K562 (cell line): ENCODE measurements around the gene WEE1. TPM values are rescaled to one million over a fixed set of nuclear protein-coding genes. Genes with fewer than 3 reads are reported as not detected.
A peak's percentile ranks its signal among the peaks of the same experiment; 100 is the strongest.

ENCODE experiments used
- ATAC-seq: fragments of 200-7000 bp; cut with Tn5 transposase; 3 replicates; pipeline ENCODE4 v1.9.1; 2020; ENCODE audit warnings: moderate library complexity
- BruUV-seq: library from RNA; stranded (reverse); fragments of 400-500 nt; replicated peaks from 2 replicates; lab custom pipeline; 2021; lab: Mats Ljungman, UMichigan
- CTCF ChIA-PET: fragments of 300-600 bp; formaldehyde crosslinking; extraction: SDS; loops from one replicate; lab custom pipeline; 2021; ENCODE audit warnings: low intra/inter-chr PET ratio; lab: Yijun Ruan, JAX
- POLR2A ChIA-PET: fragments of 300-600, 350-650 bp; sonication (Branson Sonifier 250); formaldehyde crosslinking; extraction: SDS; loops from one replicate; lab custom pipeline; 2021; ENCODE audit warnings: antibody characterized with exemption, inconsistent platforms; lab: Yijun Ruan, JAX
- DNase-seq, 4 experiments: peaks; one replicate each; pipeline versions ENCODE4 v3.0.0 to v3.0.0-alpha.2; 2011 to 2018; ENCODE audit warnings: low spot score in 3 of 4, mixed read lengths in 3 of 4; ENCODE audit errors: extremely low read depth in 1 of 4
- FAIRE-seq: peaks from 2 replicates; lab custom pipeline; 2011; peaks lifted over from hg19 to GRCh38; lab: Jason Lieb, UNC
- H2AFZ ChIP-seq: 2 replicates; pipeline ENCODE4 v1.6.0; 2011; ENCODE audit warnings: low read depth, low read length, control low read depth, inconsistent platforms
- H3K27ac ChIP-seq: fragments of 200-600 bp; 3 replicates; pipeline ENCODE4 v1.8.0; 2011; ENCODE audit warnings: low read depth, mild to moderate bottlenecking, control low read depth, inconsistent platforms, low read length, moderate library complexity, mixed read lengths; ENCODE audit errors: extremely low read depth
- H3K27me3 ChIP-seq, 2 experiments: fragments of 300-600 bp in 1 of 2; 2 replicates in 1 of 2; 3 replicates in 1 of 2; pipeline versions ENCODE4 v1.6.0 to v1.8.0; 2011; ENCODE audit warnings: inconsistent platforms in 2 of 2, low read length in 2 of 2, mild to moderate bottlenecking in 1 of 2, mixed read lengths in 1 of 2, moderate library complexity in 1 of 2; ENCODE audit not compliant: control insufficient read depth in 2 of 2, insufficient read depth in 2 of 2
- H3K36me3 ChIP-seq: fragments of 300-600 bp; 3 replicates; pipeline ENCODE4 v1.8.0; 2011; ENCODE audit warnings: mild to moderate bottlenecking, low read length, inconsistent platforms; ENCODE audit not compliant: control insufficient read depth, insufficient read depth
- H3K4me1 ChIP-seq, 2 experiments: fragments of 200-600 bp in 1 of 2; replicated peaks in 1 of 2; 2 replicates in 1 of 2; 3 replicates in 1 of 2; pipeline versions ENCODE4 v1.5.1 to v1.8.0; 2011; ENCODE audit warnings: inconsistent platforms in 2 of 2, low read length in 2 of 2, mild to moderate bottlenecking in 1 of 2, mixed read lengths in 1 of 2, moderate library complexity in 1 of 2; ENCODE audit not compliant: control insufficient read depth in 2 of 2, insufficient read depth in 2 of 2
- H3K4me2 ChIP-seq: 2 replicates; pipeline ENCODE4 v1.6.1; 2011; ENCODE audit warnings: low read length, control low read depth, inconsistent platforms, mixed read lengths; ENCODE audit not compliant: insufficient read depth
- H3K4me3 ChIP-seq: fragments of 200-600 bp; sonication (generic), shearing (Covaris generic); 2 replicates; pipeline ENCODE4 v1.5.1; 2016; ENCODE audit warnings: control low read depth, inconsistent platforms
- H3K79me2 ChIP-seq: fragments of 200-600 bp; 3 replicates; pipeline ENCODE4 v1.8.0; 2011; ENCODE audit warnings: low read length, inconsistent platforms; ENCODE audit not compliant: control insufficient read depth, insufficient read depth
- H3K9ac ChIP-seq, 2 experiments: 2 replicates each; pipeline versions ENCODE4 v1.6.0 to v1.6.1; 2011; ENCODE audit warnings: low read depth in 2 of 2, low read length in 2 of 2, control low read depth in 1 of 2, inconsistent platforms in 1 of 2, mild to moderate bottlenecking in 1 of 2, mixed read lengths in 1 of 2; ENCODE audit not compliant: insufficient read depth in 1 of 2
- H3K9me1 ChIP-seq: one replicate; pipeline ENCODE4 v1.6.0; 2011; ENCODE audit warnings: inconsistent platforms, mild to moderate bottlenecking, low read length, moderate library complexity; ENCODE audit not compliant: control insufficient read depth, insufficient read depth
- H3K9me3 ChIP-seq: replicated peaks from 2 replicates; pipeline ENCODE4 v1.5.1; 2011; ENCODE audit warnings: low read depth, low read length, inconsistent platforms; ENCODE audit not compliant: control insufficient read depth, insufficient read depth
- H4K20me1 ChIP-seq: replicated peaks from 2 replicates; pipeline ENCODE4 v1.6.1; 2011; ENCODE audit warnings: low read length, inconsistent platforms, mixed read lengths; ENCODE audit not compliant: control insufficient read depth, insufficient read depth
- E2F3 ChIP-seq: fragments of 250-450 bp; sonication (Bioruptor Pico); IDR thresholded peaks from 2 replicates; pipeline ENCODE4 v1.4.0; 2020; ENCODE audit warnings: mild to moderate bottlenecking
- NFIX ChIP-seq: fragments of 250-450 bp; sonication (Bioruptor Pico); IDR thresholded peaks from 2 replicates; pipeline ENCODE4 v1.4.0; 2020; ENCODE audit warnings: low read depth, mild to moderate bottlenecking, moderate library complexity
- TRIM24 ChIP-seq, 2 experiments: fragments of 450-650 bp; IDR thresholded peaks; 2 replicates each; pipeline ENCODE4 v1.6.1; 2016
- ZNF3 ChIP-seq: fragments of 250-450 bp; sonication (Bioruptor Pico); IDR thresholded peaks from 2 replicates; pipeline ENCODE4 v1.5.0; 2021; ENCODE audit warnings: mild to moderate bottlenecking, moderate library complexity
- ZNF717 ChIP-seq: fragments of 250-450 bp; sonication (Bioruptor Pico); IDR thresholded peaks from 2 replicates; pipeline ENCODE4 v1.5.0; 2021
- WGBS: fragments of 100-300 bp; shearing (Covaris generic); methylation state at CpG from one replicate; pipeline ENCODE4 v1.1.6; 2016; ENCODE audit warnings: low coverage, mixed read lengths; ENCODE audit not compliant: insufficient coverage; ENCODE audit errors: missing lambda C conversion rate; 5-methylcytosine and 5-hydroxymethylcytosine counted together
- in situ Hi-C: fragments of 300-500 bp; cut with MboI; formaldehyde crosslinking; loops from 4 replicates; pipeline ENCODE4 v1.15.0; 2018; ENCODE audit warnings: inconsistent platforms, mixed read lengths
- intact Hi-C: fragments of 100-400 bp; cut with micrococcal nuclease; formaldehyde crosslinking; loops from 2 replicates; pipeline ENCODE4 v1.14.2; 2022
- polyA plus RNA-seq, 8 experiments: library from polyadenylated mRNA; depleted of rRNA in 4 of 8; stranded (reverse) in 5 of 8; unstranded in 3 of 8; fragments of >200 nt; fragmentation: Nextera tagmentation in 2 of 8; fragmentation: Illumina TruSeq in 1 of 8; extraction: Ambion mirVana in 2 of 8; extraction: Trizol in 1 of 8; gene quantifications; 2 replicates each; pipeline versions ENCODE4 v1.2.1 to v1.2.3, GENCODE V29; 2011 to 2014; ENCODE audit warnings: inconsistent platforms in 1 of 8, missing spikeins in 1 of 8
- total RNA-seq, 7 experiments: library from RNA; depleted of rRNA in 6 of 7; stranded (reverse); fragments of >200 nt in 6 of 7; fragmentation: Illumina TruSeq in 2 of 7; extraction: Trizol in 2 of 7; gene quantifications; 2 replicates each; pipeline versions ENCODE4 v1.2.1 to v1.2.3, GENCODE V29; 2011 to 2021; ENCODE audit warnings: low replicate concordance in 1 of 7
- TF ChIP-seq, protein P1 (sequence below), 2 experiments: fragments of 450-650 bp; IDR thresholded peaks; 2 replicates each; pipeline ENCODE4 v1.6.1; 2016; ENCODE audit warnings: mild to moderate bottlenecking in 2 of 2, borderline replicate concordance in 1 of 2, low read depth in 1 of 2, moderate library complexity in 1 of 2
- TF ChIP-seq, protein P2 (sequence below): sonication (generic); IDR thresholded peaks from 2 replicates; pipeline ENCODE4 v1.6.1; 2016
- TF ChIP-seq, protein P3 (sequence below): fragments of 450-650 bp; IDR thresholded peaks from 2 replicates; pipeline ENCODE4 v1.6.1; 2017; ENCODE audit warnings: mild to moderate bottlenecking, moderate library complexity
- TF ChIP-seq, protein P4 (sequence below): sonication (generic); formaldehyde crosslinking; IDR thresholded peaks from 2 replicates; pipeline ENCODE4 v1.8.1; 2023; ENCODE audit warnings: mild to moderate bottlenecking, missing genetic modification reagents

Gene WEE1
- total and polyA plus RNA-seq, 9 of the 15 experiments (the other 6 are each of a cell fraction or from before 2014, with no cell fraction given), result 21.9 to 99.0 (median 67.4) TPM

DNA sequence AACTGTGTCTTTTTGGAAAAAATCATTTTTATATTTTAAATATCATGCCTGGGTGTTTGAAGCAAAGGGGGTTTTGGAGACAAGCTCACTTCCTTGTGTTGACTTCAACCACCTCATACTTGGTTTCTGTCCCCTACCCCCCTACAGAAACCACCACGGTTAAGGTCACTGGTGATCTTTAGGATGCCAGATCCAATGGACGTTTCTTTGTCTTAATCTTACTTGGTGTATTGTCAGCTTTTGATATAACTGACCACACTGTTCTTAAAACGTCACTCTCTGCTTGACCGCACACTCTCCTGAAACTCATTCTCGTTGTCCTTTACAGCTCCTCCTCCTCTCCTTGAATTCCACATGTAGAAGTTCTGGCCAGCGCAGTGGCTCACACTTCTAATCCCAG, 55.6 kb downstream of the WEE1 start:
- intact Hi-C loops, result no loop called here
- WGBS, result 45% methylated on average over 6 of the region's 6 CpGs
- peak overlapping the region; percentile 71 for H2AFZ ChIP-seq
- H3K4me1 ChIP-seq, result peaks cover 4 to 9% of the 10 kb centered on the region in 2 experiments; a peak in 3 of 5 replicates
- TF ChIP-seq TRIM24 (IDR thresholded peaks at IDR 0.05), result no peak
- TF ChIP-seq, protein P1, sequence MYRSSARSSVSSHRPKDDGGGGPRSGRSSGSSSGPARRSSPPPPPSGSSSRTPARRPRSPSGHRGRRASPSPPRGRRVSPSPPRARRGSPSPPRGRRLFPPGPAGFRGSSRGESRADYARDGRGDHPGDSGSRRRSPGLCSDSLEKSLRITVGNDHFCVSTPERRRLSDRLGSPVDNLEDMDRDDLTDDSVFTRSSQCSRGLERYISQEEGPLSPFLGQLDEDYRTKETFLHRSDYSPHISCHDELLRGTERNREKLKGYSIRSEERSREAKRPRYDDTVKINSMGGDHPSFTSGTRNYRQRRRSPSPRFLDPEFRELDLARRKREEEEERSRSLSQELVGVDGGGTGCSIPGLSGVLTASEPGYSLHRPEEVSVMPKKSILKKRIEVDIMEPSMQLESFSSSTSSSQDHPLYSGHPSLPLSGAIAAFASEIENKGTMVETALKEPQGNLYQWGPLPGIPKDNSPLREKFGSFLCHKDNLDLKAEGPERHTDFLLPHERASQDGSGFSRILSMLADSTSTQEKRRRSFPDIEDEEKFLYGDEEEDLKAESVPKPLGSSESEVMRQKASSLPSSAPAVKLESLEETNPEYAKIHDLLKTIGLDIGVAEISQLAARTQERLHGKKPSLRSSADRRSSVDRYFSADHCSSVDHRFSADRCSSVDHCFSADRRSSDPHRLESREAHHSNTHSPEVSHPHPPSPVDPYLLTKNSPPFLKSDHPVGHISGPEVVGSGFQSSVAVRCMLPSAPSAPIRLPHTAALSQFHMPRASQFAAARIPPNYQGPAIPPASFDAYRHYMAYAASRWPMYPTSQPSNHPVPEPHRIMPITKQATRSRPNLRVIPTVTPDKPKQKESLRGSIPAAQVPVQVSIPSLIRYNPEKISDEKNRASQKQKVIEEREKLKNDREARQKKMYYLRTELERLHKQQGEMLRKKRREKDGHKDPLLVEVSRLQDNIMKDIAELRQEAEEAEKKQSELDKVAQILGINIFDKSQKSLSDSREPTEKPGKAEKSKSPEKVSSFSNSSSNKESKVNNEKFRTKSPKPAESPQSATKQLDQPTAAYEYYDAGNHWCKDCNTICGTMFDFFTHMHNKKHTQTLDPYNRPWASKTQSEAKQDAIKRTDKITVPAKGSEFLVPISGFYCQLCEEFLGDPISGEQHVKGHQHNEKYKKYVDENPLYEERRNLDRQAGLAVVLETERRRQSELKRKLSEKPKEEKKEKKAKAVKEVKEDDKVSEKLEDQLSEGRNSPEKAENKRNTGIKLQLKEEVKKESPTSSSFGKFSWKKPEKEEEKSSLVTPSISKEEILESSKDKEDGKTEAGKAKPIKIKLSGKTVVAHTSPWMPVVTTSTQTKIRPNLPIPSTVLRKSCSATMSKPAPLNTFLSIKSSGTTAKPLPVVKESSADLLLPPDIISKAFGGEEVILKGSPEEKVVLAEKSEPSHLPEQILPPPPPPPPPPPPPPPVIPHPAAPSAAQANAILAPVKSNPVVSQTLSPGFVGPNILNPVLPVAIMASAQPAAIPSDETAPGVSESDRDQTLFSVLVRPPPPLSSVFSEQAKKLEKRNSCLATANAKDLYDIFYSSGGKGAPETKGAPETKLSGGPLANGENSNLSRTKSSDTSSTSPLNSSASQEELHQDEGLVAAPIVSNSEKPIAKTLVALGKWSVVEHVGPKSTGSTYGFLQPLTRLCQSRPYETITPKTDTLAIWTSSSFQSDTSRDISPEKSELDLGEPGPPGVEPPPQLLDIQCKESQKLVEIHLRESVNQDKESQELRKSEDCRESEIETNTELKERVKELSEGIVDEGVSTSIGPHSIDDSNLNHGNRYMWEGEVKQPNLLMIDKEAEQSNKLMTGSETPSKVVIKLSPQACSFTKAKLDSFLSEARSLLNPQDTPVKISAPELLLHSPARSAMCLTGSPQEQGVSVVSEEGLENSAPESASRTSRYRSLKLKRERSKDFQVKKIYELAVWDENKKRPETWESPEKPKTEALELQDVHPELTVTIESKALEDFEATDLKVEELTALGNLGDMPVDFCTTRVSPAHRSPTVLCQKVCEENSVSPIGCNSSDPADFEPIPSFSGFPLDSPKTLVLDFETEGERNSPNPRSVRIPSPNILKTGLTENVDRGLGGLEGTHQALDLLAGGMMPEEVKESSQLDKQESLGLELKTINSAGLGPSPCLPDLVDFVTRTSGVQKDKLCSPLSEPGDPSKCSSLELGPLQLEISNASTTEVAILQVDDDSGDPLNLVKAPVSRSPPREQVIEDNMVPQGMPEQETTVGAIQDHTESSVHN (IDR thresholded peaks at IDR 0.05; ENCODE audit: borderline replicate concordance in 1 of 2, low read depth in 1 of 2), result no peak
- TF ChIP-seq, protein P2, sequence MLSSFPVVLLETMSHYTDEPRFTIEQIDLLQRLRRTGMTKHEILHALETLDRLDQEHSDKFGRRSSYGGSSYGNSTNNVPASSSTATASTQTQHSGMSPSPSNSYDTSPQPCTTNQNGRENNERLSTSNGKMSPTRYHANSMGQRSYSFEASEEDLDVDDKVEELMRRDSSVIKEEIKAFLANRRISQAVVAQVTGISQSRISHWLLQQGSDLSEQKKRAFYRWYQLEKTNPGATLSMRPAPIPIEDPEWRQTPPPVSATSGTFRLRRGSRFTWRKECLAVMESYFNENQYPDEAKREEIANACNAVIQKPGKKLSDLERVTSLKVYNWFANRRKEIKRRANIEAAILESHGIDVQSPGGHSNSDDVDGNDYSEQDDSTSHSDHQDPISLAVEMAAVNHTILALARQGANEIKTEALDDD, result peak; percentile 63; the same call in 1 of the 2 replicates
- no peak for TF ChIP-seq ZNF717
- TF ChIP-seq E2F3 (CRISPR knock-in tag), result no peak
- TF ChIP-seq ZNF3 (CRISPR knock-in tag), result no peak
- TF ChIP-seq NFIX (CRISPR knock-in tag), result no peak
- TF ChIP-seq, protein P3, sequence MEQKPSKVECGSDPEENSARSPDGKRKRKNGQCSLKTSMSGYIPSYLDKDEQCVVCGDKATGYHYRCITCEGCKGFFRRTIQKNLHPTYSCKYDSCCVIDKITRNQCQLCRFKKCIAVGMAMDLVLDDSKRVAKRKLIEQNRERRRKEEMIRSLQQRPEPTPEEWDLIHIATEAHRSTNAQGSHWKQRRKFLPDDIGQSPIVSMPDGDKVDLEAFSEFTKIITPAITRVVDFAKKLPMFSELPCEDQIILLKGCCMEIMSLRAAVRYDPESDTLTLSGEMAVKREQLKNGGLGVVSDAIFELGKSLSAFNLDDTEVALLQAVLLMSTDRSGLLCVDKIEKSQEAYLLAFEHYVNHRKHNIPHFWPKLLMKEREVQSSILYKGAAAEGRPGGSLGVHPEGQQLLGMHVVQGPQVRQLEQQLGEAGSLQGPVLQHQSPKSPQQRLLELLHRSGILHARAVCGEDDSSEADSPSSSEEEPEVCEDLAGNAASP, result no peak
- TF ChIP-seq, protein P4, sequence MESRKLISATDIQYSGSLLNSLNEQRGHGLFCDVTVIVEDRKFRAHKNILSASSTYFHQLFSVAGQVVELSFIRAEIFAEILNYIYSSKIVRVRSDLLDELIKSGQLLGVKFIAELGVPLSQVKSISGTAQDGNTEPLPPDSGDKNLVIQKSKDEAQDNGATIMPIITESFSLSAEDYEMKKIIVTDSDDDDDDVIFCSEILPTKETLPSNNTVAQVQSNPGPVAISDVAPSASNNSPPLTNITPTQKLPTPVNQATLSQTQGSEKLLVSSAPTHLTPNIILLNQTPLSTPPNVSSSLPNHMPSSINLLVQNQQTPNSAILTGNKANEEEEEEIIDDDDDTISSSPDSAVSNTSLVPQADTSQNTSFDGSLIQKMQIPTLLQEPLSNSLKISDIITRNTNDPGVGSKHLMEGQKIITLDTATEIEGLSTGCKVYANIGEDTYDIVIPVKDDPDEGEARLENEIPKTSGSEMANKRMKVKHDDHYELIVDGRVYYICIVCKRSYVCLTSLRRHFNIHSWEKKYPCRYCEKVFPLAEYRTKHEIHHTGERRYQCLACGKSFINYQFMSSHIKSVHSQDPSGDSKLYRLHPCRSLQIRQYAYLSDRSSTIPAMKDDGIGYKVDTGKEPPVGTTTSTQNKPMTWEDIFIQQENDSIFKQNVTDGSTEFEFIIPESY, result peak; percentile 36; the same call in 1 of the 2 replicates
- CTCF ChIA-PET, result no interaction called here
- in situ Hi-C loops, result no loop called here
- no peaks in the 10 kb centered on the region for H3K36me3 ChIP-seq
- FAIRE-seq, result no peak
- H3K9me3 ChIP-seq, result no peaks in the 10 kb centered on the region
- H3K9ac ChIP-seq, result no peak overlapping the region; a peak in 1 of 4 replicates
- no TSS peak for BruUV-seq
- H3K4me3 ChIP-seq, result no peak overlapping the region
- no peak overlapping the region for H3K27ac ChIP-seq
- POLR2A ChIA-PET, result interaction anchor here (0.7 to 1.0 kb wide), 4 partner anchors 8 to 62 kb away, joined by 3 to 5 read pairs (median 3); no protein-coding TSS in a partner anchor
- H3K27me3 ChIP-seq, result no peaks in the 10 kb centered on the region
- no peaks in the 10 kb centered on the region for H4K20me1 ChIP-seq
- H3K9me1 ChIP-seq, result no peaks in the 10 kb centered on the region
- H3K79me2 ChIP-seq, result no peaks in the 10 kb centered on the region
- no peak for DNase-seq
- H3K4me2 ChIP-seq, result no peak overlapping the region
- no peak for ATAC-seq
